ENCODE data around the gene OPCML. TPM values are rescaled to one million over a fixed set of nuclear protein-coding genes. Genes with fewer than 3 reads are reported as not detected.

Gene OPCML
- total RNA-seq, 1 experiment from 2014 or later: not detected

DNA sequence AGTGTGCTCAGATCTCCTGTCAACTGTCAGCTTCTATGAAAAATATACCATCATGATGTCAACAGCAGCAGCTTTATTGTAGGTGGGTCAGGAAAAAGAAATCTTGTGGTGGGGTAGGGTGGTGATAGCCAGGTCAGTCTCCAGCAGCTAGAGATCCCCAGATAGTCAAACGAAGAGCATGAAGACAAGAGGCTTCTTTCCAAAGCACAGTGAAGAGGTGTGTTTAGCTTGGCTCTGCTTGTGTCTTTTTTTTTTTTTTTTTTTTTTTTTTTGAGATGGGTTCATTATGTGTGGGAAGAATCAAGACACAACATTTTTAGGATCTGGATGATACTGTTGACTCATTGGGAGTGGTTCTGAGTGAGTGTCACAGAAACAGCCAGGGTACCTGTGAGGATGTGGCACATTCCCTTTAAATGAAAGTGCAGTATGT, 1086.4 kb downstream of the OPCML start:
- Histone ChIP-seq H3K4me2 (no peak overlapping the region), H3K79me2 (ENCODE audit: low read depth) (no peaks in the 10 kb centered on the region), H3K9me2 (ENCODE audit: insufficient read depth) (no peaks in the 10 kb centered on the region; the same call in 1 of the 2 replicates), H3K27me3 (ENCODE audit: insufficient read depth, low read depth) (no peaks in the 10 kb centered on the region), H4K20me1 (ENCODE audit: insufficient read depth) (no peaks in the 10 kb centered on the region), H3K27ac (no peak overlapping the region), H3F3A (ENCODE audit: insufficient read depth, low read depth) (no peaks in the 10 kb centered on the region), H3K4me1 (replicated peaks; ENCODE audit: insufficient read depth) (no peaks in the 10 kb centered on the region), H3K9me3 (ENCODE audit: insufficient read depth, low read depth) (no peaks in the 10 kb centered on the region), H3K36me3 (ENCODE audit: low read depth) (no peaks in the 10 kb centered on the region), H2AFZ (no peak overlapping the region), H3K4me3 (no peak overlapping the region)
- no peak for DNase-seq
- intact Hi-C loops (cut with micrococcal nuclease; ENCODE audit: unreplicated experiment): no loop called here
- CTCF ChIA-PET: no interaction called here
- TF ChIP-seq, protein P1, sequence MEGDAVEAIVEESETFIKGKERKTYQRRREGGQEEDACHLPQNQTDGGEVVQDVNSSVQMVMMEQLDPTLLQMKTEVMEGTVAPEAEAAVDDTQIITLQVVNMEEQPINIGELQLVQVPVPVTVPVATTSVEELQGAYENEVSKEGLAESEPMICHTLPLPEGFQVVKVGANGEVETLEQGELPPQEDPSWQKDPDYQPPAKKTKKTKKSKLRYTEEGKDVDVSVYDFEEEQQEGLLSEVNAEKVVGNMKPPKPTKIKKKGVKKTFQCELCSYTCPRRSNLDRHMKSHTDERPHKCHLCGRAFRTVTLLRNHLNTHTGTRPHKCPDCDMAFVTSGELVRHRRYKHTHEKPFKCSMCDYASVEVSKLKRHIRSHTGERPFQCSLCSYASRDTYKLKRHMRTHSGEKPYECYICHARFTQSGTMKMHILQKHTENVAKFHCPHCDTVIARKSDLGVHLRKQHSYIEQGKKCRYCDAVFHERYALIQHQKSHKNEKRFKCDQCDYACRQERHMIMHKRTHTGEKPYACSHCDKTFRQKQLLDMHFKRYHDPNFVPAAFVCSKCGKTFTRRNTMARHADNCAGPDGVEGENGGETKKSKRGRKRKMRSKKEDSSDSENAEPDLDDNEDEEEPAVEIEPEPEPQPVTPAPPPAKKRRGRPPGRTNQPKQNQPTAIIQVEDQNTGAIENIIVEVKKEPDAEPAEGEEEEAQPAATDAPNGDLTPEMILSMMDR (conservative IDR thresholded peaks at IDR 0.05): no peak
- no peak for TF ChIP-seq EZH2 (IDR thresholded peaks at IDR 0.05; ENCODE audit: low read depth)
- no TSS peak for BruUV-seq (replicated peaks)
- POLR2A ChIA-PET (ENCODE audit: unreplicated experiment): no interaction called here

GRCh38 chr11:132444911-132445310, 1087.4 kb downstream of the OPCML start:
- Histone ChIP-seq H3K27me3 (ENCODE audit: insufficient read depth, low read depth) (no peaks in the 10 kb centered on the region), H3K79me2 (ENCODE audit: low read depth) (no peaks in the 10 kb centered on the region), H4K20me1 (ENCODE audit: insufficient read depth) (no peaks in the 10 kb centered on the region), H3K36me3 (ENCODE audit: low read depth) (no peaks in the 10 kb centered on the region), H3K4me1 (replicated peaks; ENCODE audit: insufficient read depth) (no peaks in the 10 kb centered on the region), H3K4me3 (no peak overlapping the region), H3K9me3 (ENCODE audit: insufficient read depth, low read depth) (no peaks in the 10 kb centered on the region), H3K4me2 (no peak overlapping the region), H3K27ac (no peak overlapping the region), H3K9me2 (ENCODE audit: insufficient read depth) (no peaks in the 10 kb centered on the region), H3F3A (ENCODE audit: insufficient read depth, low read depth) (no peaks in the 10 kb centered on the region), H2AFZ (no peak overlapping the region)
- TF ChIP-seq, protein P1 (conservative IDR thresholded peaks at IDR 0.05): no peak
- no peak for TF ChIP-seq EZH2 (IDR thresholded peaks at IDR 0.05; ENCODE audit: low read depth)
- DNase-seq: no peak
- CTCF ChIA-PET: no interaction called here
- intact Hi-C loops (cut with micrococcal nuclease; ENCODE audit: unreplicated experiment): no loop called here
- POLR2A ChIA-PET (ENCODE audit: unreplicated experiment): no interaction called here
- BruUV-seq (replicated peaks): no TSS peak

DNA sequence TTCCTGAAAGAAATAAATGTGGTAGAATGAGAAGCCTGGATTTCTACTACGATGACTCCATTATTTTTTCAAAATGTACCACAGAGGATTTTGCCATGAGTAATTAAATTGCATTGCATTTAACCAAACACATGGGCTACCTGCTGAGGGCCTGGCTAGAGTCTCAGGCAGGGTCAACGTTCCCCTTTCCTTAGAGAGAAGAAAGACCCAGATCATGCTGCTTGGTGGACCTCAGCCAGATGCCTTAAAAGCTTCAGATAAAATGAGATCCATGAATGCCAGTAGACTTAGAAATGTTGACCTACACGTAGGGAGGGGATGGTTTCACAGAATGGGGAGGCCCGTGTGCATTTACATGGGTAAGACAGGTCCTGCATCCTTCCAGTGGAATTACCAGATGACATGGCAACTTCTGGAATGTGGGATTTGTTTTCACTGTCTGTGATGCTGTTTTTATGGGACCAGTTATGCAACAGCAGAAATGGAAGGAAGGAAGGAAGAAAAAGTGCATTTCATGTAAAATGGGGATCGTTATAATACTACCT, 1092.5 kb downstream of the OPCML start:
- H3K27ac ChIP-seq: no peak overlapping the region
- no peaks in the 10 kb centered on the region for H3K9me3 ChIP-seq (ENCODE audit: insufficient read depth, low read depth)
- no peaks in the 10 kb centered on the region for H3K9me2 ChIP-seq (ENCODE audit: insufficient read depth)
- H3K79me2 ChIP-seq (ENCODE audit: low read depth): no peaks in the 10 kb centered on the region
- H3K4me3 ChIP-seq: no peak overlapping the region
- intact Hi-C loops (cut with micrococcal nuclease; ENCODE audit: unreplicated experiment): no loop called here
- H3F3A ChIP-seq (ENCODE audit: insufficient read depth, low read depth): no peaks in the 10 kb centered on the region
- no peak overlapping the region for H2AFZ ChIP-seq
- no peaks in the 10 kb centered on the region for H3K36me3 ChIP-seq (ENCODE audit: low read depth)
- H3K4me1 ChIP-seq (replicated peaks; ENCODE audit: insufficient read depth): no peaks in the 10 kb centered on the region
- TF ChIP-seq EZH2 (IDR thresholded peaks at IDR 0.05; ENCODE audit: low read depth): no peak
- TF ChIP-seq, protein P1 (conservative IDR thresholded peaks at IDR 0.05): no peak
- no TSS peak for BruUV-seq (replicated peaks)
- H3K4me2 ChIP-seq: no peak overlapping the region
- ChIA-PET POLR2A (ENCODE audit: unreplicated experiment) (no interaction called here), CTCF (no interaction called here)
- H3K27me3 ChIP-seq (ENCODE audit: insufficient read depth, low read depth): no peaks in the 10 kb centered on the region
- DNase-seq: no peak
- H4K20me1 ChIP-seq (ENCODE audit: insufficient read depth): no peaks in the 10 kb centered on the region

Measured in PC-9 (cell line).